SK-N-SH treated with all-trans-retinoic acid at 6 μM for 48 hours (cell line): ENCODE measurements around the gene BNC2.

Source experiments
- ARNTL ChIP-seq: fragments of 450-650 bp; formaldehyde crosslinking; IDR thresholded peaks from 2 replicates; pipeline ENCODE4 v1.5.0; 2020; ENCODE audit warnings: low read depth, mild to moderate bottlenecking, moderate library complexity, borderline replicate concordance
- BACH2 ChIP-seq: fragments of 250-450 bp; sonication (Bioruptor Pico); IDR thresholded peaks from 2 replicates; pipeline ENCODE4 v1.9.0; 2021; ENCODE audit warnings: mild to moderate bottlenecking, borderline replicate concordance
- CREB5 ChIP-seq: fragments of 250-450 bp; sonication (Bioruptor Pico); IDR thresholded peaks from 2 replicates; pipeline ENCODE4 v1.5.1; 2020; ENCODE audit warnings: low read depth, mild to moderate bottlenecking, moderate library complexity
- GLIS3 ChIP-seq: fragments of 250-450 bp; sonication (Bioruptor Pico); IDR thresholded peaks from 2 replicates; pipeline ENCODE4 v1.5.0; 2020; ENCODE audit warnings: mild to moderate bottlenecking, moderate library complexity
- PATZ1 ChIP-seq: fragments of 250-450 bp; sonication (Bioruptor Pico); IDR thresholded peaks from 2 replicates; pipeline ENCODE4 v1.8.0; 2020; ENCODE audit warnings: mild to moderate bottlenecking, moderate library complexity, borderline replicate concordance
- PPARA ChIP-seq: fragments of 250-450 bp; sonication (Bioruptor Pico); IDR thresholded peaks from 2 replicates; pipeline ENCODE4 v1.5.0; 2020; ENCODE audit warnings: mild to moderate bottlenecking, borderline replicate concordance
- ZNF565 ChIP-seq: fragments of 450-650 bp; formaldehyde crosslinking; conservative IDR thresholded peaks from 2 replicates; pipeline ENCODE4 v1.5.0; 2020; ENCODE audit warnings: low read depth, mild to moderate bottlenecking, moderate library complexity

- TF ChIP-seq PATZ1 (no peak), ZNF565 (CRISPR knock-in tag) (no peak), PPARA (no peak), BACH2 (CRISPR knock-in tag) (no peak), CREB5 (CRISPR knock-in tag) (no peak), ARNTL (CRISPR knock-in tag) (no peak), GLIS3 (CRISPR knock-in tag) (no peak)
Measured at GRCh38 chr9:16419124-16419523, 451.3 kb downstream of the BNC2 start.
